ENCODE results near the gene ALKBH3.

The ALKBH3 gene

DNA sequence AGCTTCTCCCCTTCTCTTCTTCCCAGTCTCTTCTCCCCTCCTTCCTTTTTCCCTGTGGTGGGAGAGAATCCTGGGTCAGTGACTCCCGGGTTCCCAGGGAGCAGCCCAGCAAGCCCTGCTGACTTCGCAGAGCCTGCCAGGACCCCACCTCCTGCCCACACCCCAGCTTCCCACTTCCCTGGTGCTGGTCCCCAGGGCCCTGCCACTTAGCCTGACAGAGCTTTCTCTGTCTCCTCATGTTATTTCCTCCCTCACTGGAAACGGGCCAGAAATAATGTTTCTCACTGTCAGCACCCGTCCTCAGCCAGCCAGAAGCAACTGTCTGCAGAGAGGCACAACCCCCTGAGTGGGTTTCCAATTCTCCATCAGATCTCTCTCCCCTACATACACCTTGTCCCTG, 88.9 kb downstream of the ALKBH3 start:
- no peak for DNase-seq
